HepG2 (cell line): ENCODE data around the gene ANKRD11. TPM values are rescaled to one million over a fixed set of nuclear protein-coding genes. Genes with fewer than 3 reads are reported as not detected.

Source experiments
- ATAC-seq: fragments of 200-7000 bp; cut with Tn5 transposase; 3 replicates; pipeline ENCODE4 v1.9.1; 2020; ENCODE audit warnings: mild to moderate bottlenecking, moderate library complexity
- BruUV-seq: library from RNA; stranded (reverse); fragments of 400-500 nt; replicated peaks from 2 replicates; lab custom pipeline; 2021; lab: Mats Ljungman, UMichigan
- CTCF ChIA-PET: fragments of 300-600 bp; formaldehyde crosslinking; extraction: SDS; loops from one replicate; lab custom pipeline; 2021; ENCODE audit warnings: low total read pairs, inconsistent platforms, low intra/inter-chr PET ratio; lab: Yijun Ruan, JAX
- POLR2A ChIA-PET: fragments of 350-600 bp; sonication (Branson Sonifier 250); formaldehyde crosslinking; loops from one replicate; lab custom pipeline; 2020; ENCODE audit warnings: antibody characterized with exemption, inconsistent platforms; lab: Yijun Ruan, JAX
- DNase-seq: peaks from one replicate; pipeline ENCODE4 v3.0.0-alpha.2; 2015; ENCODE audit warnings: low spot score
- FAIRE-seq: peaks from 3 replicates; lab custom pipeline; 2011; peaks lifted over from hg19 to GRCh38; lab: Jason Lieb, UNC
- H2AFZ ChIP-seq: one replicate; pipeline ENCODE4 v1.6.1; 2011; ENCODE audit warnings: low read length, inconsistent platforms
- H3K27ac ChIP-seq: fragments of 300-600 bp; 3 replicates; pipeline ENCODE4 v1.8.0; 2011; ENCODE audit warnings: mixed run types, mild to moderate bottlenecking, mixed read lengths, low read length, inconsistent platforms; ENCODE audit not compliant: insufficient read depth; ENCODE audit errors: extremely low read length
- H3K27me3 ChIP-seq, 2 experiments: fragments of 200-600 bp in 1 of 2; 2 replicates in 1 of 2; 3 replicates in 1 of 2; pipeline versions ENCODE4 v1.6.0 to v1.8.0; 2011; ENCODE audit warnings: low read length in 2 of 2, mild to moderate bottlenecking in 2 of 2, moderate library complexity in 2 of 2, inconsistent platforms in 1 of 2; ENCODE audit not compliant: insufficient read depth in 2 of 2, control insufficient read depth in 1 of 2
- H3K36me3 ChIP-seq, 2 experiments: fragments of 200-600 bp in 1 of 2; replicated peaks in 1 of 2; 2 replicates in 1 of 2; 3 replicates in 1 of 2; pipeline versions ENCODE4 v1.5.1 to v1.8.0; 2011; ENCODE audit warnings: low read length in 2 of 2, inconsistent platforms in 1 of 2; ENCODE audit not compliant: insufficient read depth in 2 of 2, control insufficient read depth in 1 of 2
- H3K4me1 ChIP-seq: 2 replicates; pipeline ENCODE4 v1.5.1; 2012; ENCODE audit warnings: low read length, inconsistent platforms; ENCODE audit not compliant: insufficient read depth
- H3K4me2 ChIP-seq: 2 replicates; pipeline ENCODE4 v1.6.0; 2011; ENCODE audit warnings: low read depth, low read length, inconsistent platforms
- H3K4me3 ChIP-seq, 3 experiments: fragments of 200-600 bp in 1 of 3; sonication (generic), shearing (Covaris generic) in 1 of 3; replicated peaks in 1 of 3; 2 replicates each; pipeline ENCODE4 v1.5.1; 2011 to 2016; ENCODE audit warnings: low read length in 3 of 3, inconsistent platforms in 2 of 3, low read depth in 2 of 3, mild to moderate bottlenecking in 2 of 3, control low read depth in 1 of 3, mixed read lengths in 1 of 3; ENCODE audit not compliant: insufficient read depth in 1 of 3
- H3K79me2 ChIP-seq: one replicate; pipeline ENCODE4 v1.6.1; 2011; ENCODE audit warnings: low read length, inconsistent platforms; ENCODE audit not compliant: insufficient read depth
- H3K9ac ChIP-seq: 2 replicates; pipeline ENCODE4 v1.6.0; 2011; ENCODE audit warnings: mild to moderate bottlenecking, low read depth, low read length, inconsistent platforms; ENCODE audit not compliant: insufficient read depth
- H3K9me3 ChIP-seq: 2 replicates; pipeline ENCODE4 v1.5.1; 2012; ENCODE audit warnings: mild to moderate bottlenecking, low read length
- H4K20me1 ChIP-seq: 2 replicates; pipeline ENCODE4 v1.6.0; 2011; ENCODE audit warnings: inconsistent platforms, mild to moderate bottlenecking, low read length, moderate library complexity; ENCODE audit not compliant: insufficient read depth
- AHR ChIP-seq: IDR thresholded peaks from 2 replicates; pipeline ENCODE4 v1.6.1; 2018; ENCODE audit warnings: missing genetic modification reagents, missing compliant biosample characterization
- AKAP8 ChIP-seq: sonication (generic); formaldehyde crosslinking; IDR thresholded peaks from 2 replicates; pipeline ENCODE4 v1.5.1; 2020; ENCODE audit warnings: mild to moderate bottlenecking, missing genetic modification reagents
- HOXA7 ChIP-seq: sonication (generic); formaldehyde crosslinking; IDR thresholded peaks from 2 replicates; pipeline ENCODE4 v1.8.1; 2022; ENCODE audit warnings: mild to moderate bottlenecking, missing genetic modification reagents, moderate library complexity
- POLR2A ChIP-seq, 2 experiments: IDR thresholded peaks; 2 replicates each; pipeline ENCODE4 v1.6.1; 2011; ENCODE audit warnings: low read depth in 2 of 2, low read length in 2 of 2, mild to moderate bottlenecking in 1 of 2, moderate library complexity in 1 of 2; ENCODE audit not compliant: insufficient read depth in 1 of 2
- RBM22 ChIP-seq: fragments of 200-400 bp; formaldehyde crosslinking; optimal IDR thresholded peaks from 2 replicates; pipeline ENCODE3; 2017; ENCODE audit warnings: mild to moderate bottlenecking, low read length, moderate library complexity
- ZNF3 ChIP-seq: IDR thresholded peaks from 2 replicates; pipeline ENCODE4 v1.7.0; 2017; ENCODE audit warnings: inconsistent platforms
- ZNF383 ChIP-seq: sonication (generic); formaldehyde crosslinking; IDR thresholded peaks from 2 replicates; pipeline ENCODE4 v1.4.0; 2020; ENCODE audit warnings: missing genetic modification reagents, mild to moderate bottlenecking, borderline replicate concordance
- ZSCAN25 ChIP-seq: sonication (generic); formaldehyde crosslinking; IDR thresholded peaks from 2 replicates; pipeline ENCODE4 v1.8.0; 2022; ENCODE audit warnings: mild to moderate bottlenecking, missing genetic modification reagents
- WGBS: methylation state at CpG from one replicate; pipeline ENCODE4 v1.1.6; 2017; ENCODE audit warnings: low lambda C conversion rate; 5-methylcytosine and 5-hydroxymethylcytosine counted together
- in situ Hi-C: cut with HindIII; loops from 2 replicates; pipeline ENCODE4 v1.10.0; 2017; ENCODE audit warnings: low pct_unique_long_range_greater_than_20kb; ENCODE audit not compliant: extremely low pct_ligation_motif_present
- intact Hi-C: fragments of 100-400 bp; cut with micrococcal nuclease; formaldehyde crosslinking; loops from one replicate; pipeline ENCODE4 v1.10.0; 2022; ENCODE audit not compliant: unreplicated experiment
- polyA plus RNA-seq, 8 experiments: library from polyadenylated mRNA; depleted of rRNA in 3 of 8; stranded (reverse) in 7 of 8; unstranded in 1 of 8; fragments of >200 nt; fragmentation: Illumina TruSeq in 4 of 8; extraction: Trizol in 4 of 8; gene quantifications; 2 replicates each; pipeline versions ENCODE4 v1.2.1 to v1.2.3, GENCODE V29; 2011 to 2016; ENCODE audit warnings: low read depth in 4 of 8, missing spikeins in 1 of 8, mixed read lengths in 1 of 8; ENCODE audit not compliant: insufficient read depth in 1 of 8
- total RNA-seq, 5 experiments: library from RNA; depleted of rRNA; stranded (reverse); fragments of >200 nt; fragmentation: Illumina TruSeq; extraction: Trizol; gene quantifications; 2 replicates each; pipeline ENCODE4 v1.2.3, GENCODE V29; 2016; ENCODE audit warnings: low read depth in 1 of 5
- TF ChIP-seq, protein P1 (sequence below): sonication (generic); formaldehyde crosslinking; conservative IDR thresholded peaks from 2 replicates; pipeline ENCODE4 v1.4.0; 2020; ENCODE audit warnings: missing genetic modification reagents
- TF ChIP-seq, protein P2 (sequence below): sonication (generic); formaldehyde crosslinking; conservative IDR thresholded peaks from 2 replicates; pipeline ENCODE4 v1.8.1; 2023; ENCODE audit warnings: missing genetic modification reagents

Gene ANKRD11
- total and polyA plus RNA-seq, 2 of the 13 experiments (the other 11 are each of a cell fraction or from before 2014, with no cell fraction given): 21.4 to 38.4 TPM

- intact Hi-C loops: no loop called here
- Histone ChIP-seq H4K20me1 (peaks cover 94% of the 10 kb centered on the region), H3K4me1 (peaks cover 50% of the 10 kb centered on the region), H3K36me3 (peaks cover 18 to 34% of the 10 kb centered on the region in 2 experiments; a peak in 4 of 5 replicates), H3K27me3 (no peaks in the 10 kb centered on the region), H3K9me3 (no peaks in the 10 kb centered on the region), H3K79me2 (peaks cover 96% of the 10 kb centered on the region), H3K4me3 (no peak overlapping the region), H2AFZ (no peak overlapping the region), H3K9ac (no peak overlapping the region), H3K27ac (no peak overlapping the region), H3K4me2 (no peak overlapping the region)
- no peak for DNase-seq
- WGBS: 96% methylated on average over 11 of the region's 11 CpGs
- ChIA-PET CTCF (no interaction called here), POLR2A (no interaction called here)
- ATAC-seq: no peak
- in situ Hi-C loops: no loop called here
- TF ChIP-seq, protein P1, sequence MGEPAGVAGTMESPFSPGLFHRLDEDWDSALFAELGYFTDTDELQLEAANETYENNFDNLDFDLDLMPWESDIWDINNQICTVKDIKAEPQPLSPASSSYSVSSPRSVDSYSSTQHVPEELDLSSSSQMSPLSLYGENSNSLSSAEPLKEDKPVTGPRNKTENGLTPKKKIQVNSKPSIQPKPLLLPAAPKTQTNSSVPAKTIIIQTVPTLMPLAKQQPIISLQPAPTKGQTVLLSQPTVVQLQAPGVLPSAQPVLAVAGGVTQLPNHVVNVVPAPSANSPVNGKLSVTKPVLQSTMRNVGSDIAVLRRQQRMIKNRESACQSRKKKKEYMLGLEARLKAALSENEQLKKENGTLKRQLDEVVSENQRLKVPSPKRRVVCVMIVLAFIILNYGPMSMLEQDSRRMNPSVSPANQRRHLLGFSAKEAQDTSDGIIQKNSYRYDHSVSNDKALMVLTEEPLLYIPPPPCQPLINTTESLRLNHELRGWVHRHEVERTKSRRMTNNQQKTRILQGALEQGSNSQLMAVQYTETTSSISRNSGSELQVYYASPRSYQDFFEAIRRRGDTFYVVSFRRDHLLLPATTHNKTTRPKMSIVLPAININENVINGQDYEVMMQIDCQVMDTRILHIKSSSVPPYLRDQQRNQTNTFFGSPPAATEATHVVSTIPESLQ (CRISPR knock-in tag): no peak
- no peak for TF ChIP-seq ZNF3 (CRISPR knock-in tag)
- 0 out of 2 replicates have a peak, but pooled peaks have one; percentile 12 for TF ChIP-seq AHR
- TF ChIP-seq RBM22: peak; percentile 58
- 0 out of 4 replicates have a peak, but pooled peaks of 1 of the 2 experiments have one; percentile 28 for TF ChIP-seq POLR2A (IDR thresholded peaks at IDR 0.05; ENCODE audit: insufficient read depth in 1 of 2, low read depth in 2 of 2, low read length in 2 of 2)
- TF ChIP-seq HOXA7: no peak
- BruUV-seq: no TSS peak
- no peak for FAIRE-seq
Observed at GRCh38 chr16:89318430-89318758, 172.0 kb downstream of the ANKRD11 start.

GRCh38 chr16:89317729-89318429 is 172.5 kb downstream of the ANKRD11 start:
- ChIA-PET POLR2A (no interaction called here), CTCF (no interaction called here)
- 95% methylated on average over 23 of the region's 23 CpGs for WGBS
- H3K79me2 ChIP-seq: peaks cover 98% of the 10 kb centered on the region
- H3K4me3 ChIP-seq: no peak overlapping the region
- H3K9me3 ChIP-seq: no peaks in the 10 kb centered on the region
- H4K20me1 ChIP-seq: peaks cover 97% of the 10 kb centered on the region
- in situ Hi-C loops: no loop called here
- peak; percentile 74 for TF ChIP-seq RBM22
- TF ChIP-seq ZNF383 (CRISPR knock-in tag): no peak
- TF ChIP-seq AKAP8 (CRISPR knock-in tag): 0 out of 2 replicates have a peak, but pooled peaks have one; percentile 16
- TF ChIP-seq AHR: 0 out of 2 replicates have a peak, but pooled peaks have one; percentile 3
- TF ChIP-seq ZSCAN25 (CRISPR knock-in tag): no peak
- TF ChIP-seq, protein P2, sequence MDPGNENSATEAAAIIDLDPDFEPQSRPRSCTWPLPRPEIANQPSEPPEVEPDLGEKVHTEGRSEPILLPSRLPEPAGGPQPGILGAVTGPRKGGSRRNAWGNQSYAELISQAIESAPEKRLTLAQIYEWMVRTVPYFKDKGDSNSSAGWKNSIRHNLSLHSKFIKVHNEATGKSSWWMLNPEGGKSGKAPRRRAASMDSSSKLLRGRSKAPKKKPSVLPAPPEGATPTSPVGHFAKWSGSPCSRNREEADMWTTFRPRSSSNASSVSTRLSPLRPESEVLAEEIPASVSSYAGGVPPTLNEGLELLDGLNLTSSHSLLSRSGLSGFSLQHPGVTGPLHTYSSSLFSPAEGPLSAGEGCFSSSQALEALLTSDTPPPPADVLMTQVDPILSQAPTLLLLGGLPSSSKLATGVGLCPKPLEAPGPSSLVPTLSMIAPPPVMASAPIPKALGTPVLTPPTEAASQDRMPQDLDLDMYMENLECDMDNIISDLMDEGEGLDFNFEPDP: no peak
- no peak overlapping the region for H3K27ac ChIP-seq
- no TSS peak for BruUV-seq
- no peak for FAIRE-seq
- ATAC-seq: no peak
- no peaks in the 10 kb centered on the region for H3K27me3 ChIP-seq
- no peak for DNase-seq
- peaks cover 21 to 40% of the 10 kb centered on the region in 2 experiments; a peak in 4 of 5 replicates for H3K36me3 ChIP-seq
- H2AFZ ChIP-seq: no peak overlapping the region
- intact Hi-C loops: no loop called here
- no peak overlapping the region for H3K9ac ChIP-seq
- H3K4me1 ChIP-seq: peaks cover 45% of the 10 kb centered on the region
- H3K4me2 ChIP-seq: no peak overlapping the region
